ENCODE measurements around the gene MPIG6B. TPM values are rescaled to one million over a fixed set of nuclear protein-coding genes. Genes with fewer than 3 reads are reported as not detected.
A peak's percentile ranks its signal among the peaks of the same experiment; 100 is the strongest.

Gene MPIG6B
- total RNA-seq, 2 experiments from 2014 or later, result not detected

DNA sequence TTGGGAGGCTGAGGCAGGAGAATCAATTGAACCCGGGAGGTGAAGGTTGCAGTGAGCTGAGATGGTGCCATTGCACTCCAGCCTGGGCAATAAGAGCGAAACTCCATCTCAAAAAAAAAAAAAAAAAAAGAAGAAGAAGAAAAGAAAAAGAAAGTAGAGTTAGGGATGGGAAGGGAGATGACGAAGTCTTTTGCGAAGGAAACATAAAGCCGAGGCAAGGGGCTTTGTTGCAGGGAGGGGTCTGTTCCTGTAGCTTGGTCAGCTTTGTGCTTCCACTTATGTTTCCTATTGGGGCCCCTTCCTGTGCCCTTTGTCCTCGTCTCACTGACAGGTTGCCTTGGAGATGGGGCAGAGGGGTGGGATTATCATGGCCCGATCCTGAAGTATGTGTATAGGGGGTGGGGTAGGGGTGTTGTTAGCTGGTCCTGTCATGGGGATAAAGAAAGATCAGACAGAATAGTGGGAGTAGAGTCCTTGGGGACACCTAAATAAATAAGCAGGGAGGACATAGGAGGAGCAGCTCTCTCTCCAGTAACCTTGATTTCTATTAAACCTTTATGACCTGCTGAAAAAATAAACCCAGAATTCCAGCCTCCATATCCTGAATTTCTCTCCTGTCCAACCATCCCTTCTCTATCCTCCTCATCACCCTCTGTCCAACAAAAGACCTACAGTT lies 14.3 kb downstream of the MPIG6B start:
- H3K36me3 ChIP-seq (ENCODE audit: insufficient read depth, low read length), result peaks cover 35% of the 10 kb centered on the region
- H2AFZ ChIP-seq (ENCODE audit: low read length), result no peak overlapping the region
- H3K4me2 ChIP-seq (ENCODE audit: low read length), result peak overlapping the region; percentile 76
- peak overlapping the region; percentile 55 for H3K4me3 ChIP-seq (ENCODE audit: low read depth, low read length, poor library complexity, severe bottlenecking)
- H4K20me1 ChIP-seq (ENCODE audit: insufficient read depth, low read length), result 0 out of 2 replicates have a peak, but pooled peaks cover 8% of the 10 kb centered on the region
- peak overlapping the region; percentile 93 for H3K27ac ChIP-seq (ENCODE audit: low read depth, low read length, poor library complexity, severe bottlenecking)
- no peak for DNase-seq (ENCODE audit: low spot score)
- no peaks in the 10 kb centered on the region for H3K9me3 ChIP-seq (ENCODE audit: low read length)
- peaks cover 47% of the 10 kb centered on the region for H3K79me2 ChIP-seq (ENCODE audit: insufficient read depth, low read depth, low read length)
- POLR2A ChIA-PET, result interaction anchor here (0.7 to 7.1 kb wide), 14 partner anchors 10 to 186 kb away, joined by 3 to 43 read pairs (median 4); partner anchors contain the start of genes ABHD16A, BAG6, LSM2 and NEU1
- TF ChIP-seq EZH2phosphoT487 (IDR thresholded peaks at IDR 0.05; ENCODE audit: borderline replicate concordance, low read depth, low read length), result no peak
- TF ChIP-seq, protein P1, sequence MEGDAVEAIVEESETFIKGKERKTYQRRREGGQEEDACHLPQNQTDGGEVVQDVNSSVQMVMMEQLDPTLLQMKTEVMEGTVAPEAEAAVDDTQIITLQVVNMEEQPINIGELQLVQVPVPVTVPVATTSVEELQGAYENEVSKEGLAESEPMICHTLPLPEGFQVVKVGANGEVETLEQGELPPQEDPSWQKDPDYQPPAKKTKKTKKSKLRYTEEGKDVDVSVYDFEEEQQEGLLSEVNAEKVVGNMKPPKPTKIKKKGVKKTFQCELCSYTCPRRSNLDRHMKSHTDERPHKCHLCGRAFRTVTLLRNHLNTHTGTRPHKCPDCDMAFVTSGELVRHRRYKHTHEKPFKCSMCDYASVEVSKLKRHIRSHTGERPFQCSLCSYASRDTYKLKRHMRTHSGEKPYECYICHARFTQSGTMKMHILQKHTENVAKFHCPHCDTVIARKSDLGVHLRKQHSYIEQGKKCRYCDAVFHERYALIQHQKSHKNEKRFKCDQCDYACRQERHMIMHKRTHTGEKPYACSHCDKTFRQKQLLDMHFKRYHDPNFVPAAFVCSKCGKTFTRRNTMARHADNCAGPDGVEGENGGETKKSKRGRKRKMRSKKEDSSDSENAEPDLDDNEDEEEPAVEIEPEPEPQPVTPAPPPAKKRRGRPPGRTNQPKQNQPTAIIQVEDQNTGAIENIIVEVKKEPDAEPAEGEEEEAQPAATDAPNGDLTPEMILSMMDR (conservative IDR thresholded peaks at IDR 0.05; ENCODE audit: low read length), result no peak
- peaks cover 61% of the 10 kb centered on the region for H3K4me1 ChIP-seq (ENCODE audit: insufficient read depth, low read length, poor library complexity, severe bottlenecking)
- CTCF ChIA-PET (ENCODE audit: unreplicated experiment), result no interaction called here
- no TSS peak for BruUV-seq (replicated peaks)
- H3K9me2 ChIP-seq (ENCODE audit: insufficient read depth, low read length), result no peaks in the 10 kb centered on the region
- intact Hi-C loops (cut with micrococcal nuclease; ENCODE audit: unreplicated experiment), result no loop called here

DNA sequence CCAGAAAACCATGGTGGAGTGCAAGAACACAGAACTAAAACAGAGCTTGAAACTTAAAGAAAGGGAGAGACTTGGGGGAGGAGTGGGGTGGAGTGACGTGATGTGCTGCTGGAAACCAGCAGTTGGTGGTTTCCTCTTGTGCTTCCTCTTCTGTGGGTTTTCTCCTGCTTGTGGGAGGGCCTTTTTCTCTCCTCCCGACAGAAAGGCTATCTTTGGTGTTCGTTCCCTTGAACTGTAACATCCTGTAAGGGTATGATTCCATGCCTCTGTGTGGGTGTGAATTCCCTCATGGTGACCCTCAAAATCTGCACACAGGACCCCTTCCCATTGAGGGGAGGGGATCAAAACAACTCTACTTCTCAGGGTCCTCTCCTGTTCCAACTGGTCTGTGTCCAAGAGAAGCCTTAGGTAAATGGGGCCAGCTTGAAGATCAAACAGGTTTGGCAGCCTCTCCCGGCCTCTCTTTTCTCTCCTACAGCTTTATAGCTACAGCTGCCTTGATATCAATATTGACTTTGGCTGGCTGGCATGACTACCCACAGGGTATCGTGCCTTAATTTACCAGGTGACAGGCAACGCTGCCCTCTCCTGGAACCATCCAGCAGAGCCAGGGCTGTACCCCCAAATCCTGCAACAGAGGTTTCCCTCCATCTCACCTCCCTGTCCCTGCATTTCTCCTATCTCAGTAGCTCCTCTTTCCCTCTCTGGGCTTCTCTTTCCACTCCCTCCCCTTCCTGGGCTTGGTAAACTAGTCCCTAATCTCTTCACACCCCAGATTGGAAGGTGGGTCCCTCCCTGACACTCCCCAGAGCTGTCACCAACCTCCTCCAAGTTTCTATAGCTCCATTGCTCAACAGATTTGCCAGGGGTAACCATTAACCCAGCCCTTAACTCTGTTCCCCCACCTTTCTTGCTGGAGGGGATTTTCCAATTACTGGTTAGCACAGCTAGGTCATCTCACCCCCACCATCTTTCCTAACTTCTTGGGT lies 15.1 kb downstream of the MPIG6B start:
- no TSS peak for BruUV-seq (replicated peaks)
- H3K36me3 ChIP-seq (ENCODE audit: insufficient read depth, low read length), result peaks cover 36% of the 10 kb centered on the region
- no peaks in the 10 kb centered on the region for H3K9me3 ChIP-seq (ENCODE audit: low read length)
- CTCF ChIA-PET (ENCODE audit: unreplicated experiment), result interaction anchor here (1.0 to 1.3 kb wide), 2 partner anchors 8 to 93 kb away, joined by 3 to 5 read pairs; no protein-coding TSS in a partner anchor
- 0 out of 2 replicates have a peak, but pooled peaks cover 8% of the 10 kb centered on the region for H4K20me1 ChIP-seq (ENCODE audit: insufficient read depth, low read length)
- DNase-seq (ENCODE audit: low spot score), result peak; percentile 82
- no peaks in the 10 kb centered on the region for H3K9me2 ChIP-seq (ENCODE audit: insufficient read depth, low read length)
- H2AFZ ChIP-seq (ENCODE audit: low read length), result no peak overlapping the region
- H3K27ac ChIP-seq (ENCODE audit: low read depth, low read length, poor library complexity, severe bottlenecking), result peak overlapping the region; percentile 93
- peak overlapping the region; percentile 76 for H3K4me2 ChIP-seq (ENCODE audit: low read length)
- no peak for TF ChIP-seq EZH2phosphoT487 (IDR thresholded peaks at IDR 0.05; ENCODE audit: borderline replicate concordance, low read depth, low read length)
- TF ChIP-seq, protein P1 (conservative IDR thresholded peaks at IDR 0.05; ENCODE audit: low read length), result peak; percentile 68
- peaks cover 47% of the 10 kb centered on the region for H3K79me2 ChIP-seq (ENCODE audit: insufficient read depth, low read depth, low read length)
- H3K4me3 ChIP-seq (ENCODE audit: low read depth, low read length, poor library complexity, severe bottlenecking), result peak overlapping the region; percentile 55
- H3K4me1 ChIP-seq (ENCODE audit: insufficient read depth, low read length, poor library complexity, severe bottlenecking), result peaks cover 61% of the 10 kb centered on the region
- POLR2A ChIA-PET, result interaction anchor here (0.7 to 7.1 kb wide), 22 partner anchors 8 to 225 kb away, joined by 3 to 43 read pairs (median 4); partner anchors contain the start of genes ABHD16A, BAG6, HSPA1B and LSM2
- intact Hi-C loops (cut with micrococcal nuclease; ENCODE audit: unreplicated experiment), result loop anchor here (1.0 to 2.0 kb wide), 8 partner anchors 9 to 245 kb away; partner anchors contain the start of genes ABHD16A, ATP6V1G2, DDAH2 and HSPA1B
